Measurements from ENCODE around the gene CCDC8.

- TF ChIP-seq CTCF (conservative IDR thresholded peaks at IDR 0.05; ENCODE audit: low read depth, low read length) (no peak), CHD1 (IDR thresholded peaks at IDR 0.05; ENCODE audit: low read depth, low read length) (no peak), RAD21 (IDR thresholded peaks at IDR 0.05; ENCODE audit: low read length) (no peak), RFX5 (IDR thresholded peaks at IDR 0.05; ENCODE audit: low read depth, low read length) (no peak), CEBPB (IDR thresholded peaks at IDR 0.05; ENCODE audit: low read depth, low read length) (no peak), MXI1 (IDR thresholded peaks at IDR 0.05; ENCODE audit: borderline replicate concordance, low read depth, low read length) (no peak), POLR2A (IDR thresholded peaks at IDR 0.05; ENCODE audit: low read depth, low read length) (no peak), MAFK (IDR thresholded peaks at IDR 0.05; ENCODE audit: low read depth, low read length) (no peak), MAZ (IDR thresholded peaks at IDR 0.05; ENCODE audit: borderline replicate concordance, low read depth, low read length) (no peak)
Measured at GRCh38 chr19:46364359-46364758, 49.0 kb downstream of the CCDC8 start.

All from IMR-90 (cell line).